ENCODE measurements around the gene TIAM1. TPM values are rescaled to one million over a fixed set of nuclear protein-coding genes. Genes with fewer than 3 reads are reported as not detected.
A peak's percentile ranks its signal among the peaks of the same experiment; 100 is the strongest.

Gene TIAM1
- total and polyA plus RNA-seq, 2 experiments from 2014 or later = 9.2 to 9.6 TPM

DNA sequence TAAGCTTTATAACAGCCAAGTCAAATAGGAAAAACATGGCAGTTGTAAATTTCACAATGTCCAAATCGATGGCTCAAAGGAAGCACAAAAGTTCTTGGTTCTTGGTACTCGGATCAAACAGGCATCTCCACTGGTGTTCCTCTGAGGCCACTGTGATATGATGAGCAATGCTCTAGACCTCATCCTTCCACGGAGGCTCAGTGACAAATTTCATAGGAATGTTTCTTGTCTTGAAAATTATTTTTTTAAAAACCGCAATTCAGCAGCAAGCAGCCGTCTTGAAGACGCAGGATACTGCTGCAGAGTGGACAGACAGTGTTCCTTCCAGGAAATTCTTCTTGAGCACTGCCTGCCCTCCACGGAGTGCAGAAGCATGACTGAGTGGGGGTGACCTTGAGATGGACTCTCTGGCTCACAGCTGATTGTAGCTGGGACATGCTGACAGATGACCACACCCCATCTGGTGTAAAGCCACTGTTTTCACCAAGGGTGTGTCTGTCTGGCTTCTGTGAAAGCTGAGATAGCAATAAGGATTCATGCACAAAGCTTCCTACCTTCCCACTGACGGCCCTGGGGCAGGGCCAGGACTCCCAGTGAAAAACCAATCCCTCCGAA lies 61.9 kb downstream of the TIAM1 start:
- H3K36me3 ChIP-seq = no peaks in the 10 kb centered on the region
- H3K27me3 ChIP-seq = no peaks in the 10 kb centered on the region
- H3K4me1 ChIP-seq (ENCODE audit: low read depth) = peaks cover 12% of the 10 kb centered on the region
- H3K9me3 ChIP-seq (ENCODE audit: low read depth) = no peaks in the 10 kb centered on the region
- H3K4me3 ChIP-seq = no peak overlapping the region
- peak; percentile 38 to 98 for DNase-seq (ENCODE audit: low read depth in 1 of 2, low spot score in 1 of 2)
- TF ChIP-seq, protein P1, sequence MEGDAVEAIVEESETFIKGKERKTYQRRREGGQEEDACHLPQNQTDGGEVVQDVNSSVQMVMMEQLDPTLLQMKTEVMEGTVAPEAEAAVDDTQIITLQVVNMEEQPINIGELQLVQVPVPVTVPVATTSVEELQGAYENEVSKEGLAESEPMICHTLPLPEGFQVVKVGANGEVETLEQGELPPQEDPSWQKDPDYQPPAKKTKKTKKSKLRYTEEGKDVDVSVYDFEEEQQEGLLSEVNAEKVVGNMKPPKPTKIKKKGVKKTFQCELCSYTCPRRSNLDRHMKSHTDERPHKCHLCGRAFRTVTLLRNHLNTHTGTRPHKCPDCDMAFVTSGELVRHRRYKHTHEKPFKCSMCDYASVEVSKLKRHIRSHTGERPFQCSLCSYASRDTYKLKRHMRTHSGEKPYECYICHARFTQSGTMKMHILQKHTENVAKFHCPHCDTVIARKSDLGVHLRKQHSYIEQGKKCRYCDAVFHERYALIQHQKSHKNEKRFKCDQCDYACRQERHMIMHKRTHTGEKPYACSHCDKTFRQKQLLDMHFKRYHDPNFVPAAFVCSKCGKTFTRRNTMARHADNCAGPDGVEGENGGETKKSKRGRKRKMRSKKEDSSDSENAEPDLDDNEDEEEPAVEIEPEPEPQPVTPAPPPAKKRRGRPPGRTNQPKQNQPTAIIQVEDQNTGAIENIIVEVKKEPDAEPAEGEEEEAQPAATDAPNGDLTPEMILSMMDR (IDR thresholded peaks at IDR 0.05; ENCODE audit: low read depth, low read length) = no peak
- no peak overlapping the region for H3K27ac ChIP-seq

- TF ChIP-seq, protein P1 (IDR thresholded peaks at IDR 0.05; ENCODE audit: low read depth, low read length) = no peak
- H3K9me3 ChIP-seq (ENCODE audit: low read depth) = no peaks in the 10 kb centered on the region
- no peak for DNase-seq (ENCODE audit: low read depth in 1 of 2, low spot score in 1 of 2)
- H3K27ac ChIP-seq = no peak overlapping the region
- no peak overlapping the region for H3K4me3 ChIP-seq
- H3K4me1 ChIP-seq (ENCODE audit: low read depth) = peaks cover 12% of the 10 kb centered on the region
- H3K36me3 ChIP-seq = no peaks in the 10 kb centered on the region
- no peaks in the 10 kb centered on the region for H3K27me3 ChIP-seq
Observed at GRCh38 chr21:31281561-31281960, 62.5 kb downstream of the TIAM1 start.

GRCh38 chr21:31279986-31280385 lies 64.1 kb downstream of the TIAM1 start:
- Histone ChIP-seq H3K9me3 (ENCODE audit: low read depth) (no peaks in the 10 kb centered on the region), H3K4me3 (no peak overlapping the region), H3K27me3 (no peaks in the 10 kb centered on the region), H3K36me3 (no peaks in the 10 kb centered on the region), H3K4me1 (ENCODE audit: low read depth) (peaks cover 12% of the 10 kb centered on the region), H3K27ac (no peak overlapping the region)
- DNase-seq (ENCODE audit: low read depth in 1 of 2, low spot score in 1 of 2) = no peak
- TF ChIP-seq, protein P1 (IDR thresholded peaks at IDR 0.05; ENCODE audit: low read depth, low read length) = no peak

DNA sequence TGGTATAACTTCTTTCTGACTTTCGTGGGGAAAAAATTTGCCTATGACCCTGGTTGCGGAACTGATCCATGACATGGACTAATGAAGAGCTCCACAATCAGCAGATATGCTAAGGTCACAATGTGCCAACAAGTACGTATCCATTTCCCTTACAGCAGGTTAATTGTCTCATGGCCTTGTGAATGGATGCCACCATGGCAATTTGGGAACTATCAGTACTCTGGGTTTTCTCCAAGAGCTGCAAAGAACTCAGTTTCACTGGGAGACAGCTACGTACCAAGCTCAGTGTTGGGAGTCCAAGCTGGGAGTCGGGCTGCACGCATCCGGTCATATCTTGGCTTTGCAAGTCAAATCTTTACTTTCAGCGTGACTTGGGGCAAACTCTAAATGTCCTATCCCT lies 64.8 kb downstream of the TIAM1 start:
- no peaks in the 10 kb centered on the region for H3K9me3 ChIP-seq (ENCODE audit: low read depth)
- H3K4me3 ChIP-seq = no peak overlapping the region
- H3K27ac ChIP-seq = no peak overlapping the region
- no peaks in the 10 kb centered on the region for H3K36me3 ChIP-seq
- no peaks in the 10 kb centered on the region for H3K27me3 ChIP-seq
- TF ChIP-seq, protein P1 (IDR thresholded peaks at IDR 0.05; ENCODE audit: low read depth, low read length) = no peak
- peaks cover 12% of the 10 kb centered on the region for H3K4me1 ChIP-seq (ENCODE audit: low read depth)
- no peak for DNase-seq (ENCODE audit: low read depth in 1 of 2, low spot score in 1 of 2)

- no peaks in the 10 kb centered on the region for H3K9me3 ChIP-seq (ENCODE audit: low read depth)
- TF ChIP-seq, protein P1 (IDR thresholded peaks at IDR 0.05; ENCODE audit: low read depth, low read length) = no peak
Observed at GRCh38 chr21:31278511-31279130, 65.4 kb downstream of the TIAM1 start.

More at GRCh38 chr21:31278511-31279130, 65.4 kb downstream of the TIAM1 start:
- Histone ChIP-seq H3K27ac (no peak overlapping the region), H3K4me3 (no peak overlapping the region), H3K36me3 (no peaks in the 10 kb centered on the region), H3K27me3 (no peaks in the 10 kb centered on the region), H3K4me1 (ENCODE audit: low read depth) (peaks cover 12% of the 10 kb centered on the region)
- peak in 1 of 2 donors; percentile 60 for DNase-seq (ENCODE audit: low read depth in 1 of 2, low spot score in 1 of 2)

Data from cardiac muscle cell (in vitro differentiated cells and primary cell).